ENCODE results near the gene PRPF40B.
"Not testable (repeated sequence)": the region's sequence is repeated elsewhere in the genome, so short reads cannot be mapped to it uniquely, and the experiment has no call there.

The PRPF40B gene

DNA sequence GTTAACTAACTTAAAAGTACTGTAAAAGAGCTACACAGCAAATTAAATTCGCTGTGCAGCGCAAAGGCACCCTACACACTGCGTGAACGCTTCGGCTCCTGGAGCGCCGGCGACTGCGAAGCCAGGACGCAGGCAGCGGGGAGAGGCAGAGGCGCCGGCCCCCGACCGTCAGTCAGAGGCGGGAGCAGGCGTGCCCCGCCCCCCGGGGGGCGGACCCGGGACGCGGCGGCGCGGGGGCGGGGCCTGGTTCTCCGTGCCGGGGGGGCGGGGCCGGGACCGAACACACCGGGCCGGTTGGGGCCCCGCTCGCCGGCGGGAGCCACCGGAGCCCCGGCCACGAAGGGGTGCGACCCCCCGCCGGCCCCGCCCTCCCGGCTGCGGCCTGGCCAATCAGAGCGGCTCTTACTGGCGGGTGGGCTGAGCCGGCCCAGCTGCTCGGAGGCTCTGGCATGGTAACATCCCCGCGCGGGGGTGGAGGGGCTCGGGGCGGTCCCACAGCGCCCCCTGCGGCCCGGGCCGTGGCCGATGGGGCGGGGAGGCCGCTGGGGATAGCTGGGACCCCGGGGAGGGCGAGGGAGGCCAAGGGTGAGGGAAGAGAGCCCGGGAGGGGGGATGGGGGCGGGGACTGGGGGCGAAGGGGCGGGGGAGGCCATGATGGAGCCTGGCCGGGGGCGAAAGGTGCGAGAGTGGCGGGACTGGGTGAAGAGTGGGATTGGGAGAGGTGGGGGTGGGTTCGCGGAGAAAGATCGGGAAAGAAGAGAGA, at the start of gene PRPF40B:
Gene PRPF40B, plus strand, starts transcription at position 420 of the 763 bp plus-strand sequence. Its CDS starts 30 bp downstream, at position 450.
- peak; percentile 80 for DNase-seq (ENCODE audit: low read depth)

DNA sequence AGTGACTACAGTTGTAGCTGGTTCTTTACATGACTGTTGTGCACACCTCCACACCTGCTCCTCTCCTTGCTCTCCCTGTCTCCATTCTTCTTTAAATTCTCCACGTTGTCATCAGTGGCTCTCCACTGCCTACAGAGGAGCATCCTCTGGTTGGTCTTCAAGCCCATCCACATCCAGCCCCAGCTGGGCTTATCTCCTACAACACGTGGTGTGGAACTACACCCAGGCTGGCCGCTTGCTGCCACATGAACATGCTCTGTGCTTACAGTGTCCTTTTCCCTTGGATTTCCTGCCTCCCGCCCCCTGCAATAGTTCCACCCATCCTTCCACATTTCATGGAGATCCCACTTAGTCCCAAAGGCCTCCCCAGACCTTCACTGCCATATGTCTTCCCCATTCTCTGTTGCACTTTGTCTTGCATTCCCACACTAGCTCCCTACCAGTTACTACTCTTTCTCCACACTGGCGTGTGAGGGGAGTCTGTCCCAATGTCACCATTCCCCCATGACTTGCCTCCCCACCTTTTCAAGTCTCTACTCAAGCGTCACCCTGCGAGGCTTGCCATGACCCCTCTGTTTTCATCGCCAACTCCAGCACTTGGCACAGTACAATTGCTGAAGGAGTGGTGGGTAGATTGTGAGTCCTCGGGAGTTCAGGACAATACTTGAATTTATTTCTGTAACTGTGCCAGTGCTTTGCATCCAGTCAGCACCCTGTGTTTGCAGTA, 45.6 kb upstream of the PRPF40B start:
- DNase-seq (ENCODE audit: low read depth): no peak

DNA sequence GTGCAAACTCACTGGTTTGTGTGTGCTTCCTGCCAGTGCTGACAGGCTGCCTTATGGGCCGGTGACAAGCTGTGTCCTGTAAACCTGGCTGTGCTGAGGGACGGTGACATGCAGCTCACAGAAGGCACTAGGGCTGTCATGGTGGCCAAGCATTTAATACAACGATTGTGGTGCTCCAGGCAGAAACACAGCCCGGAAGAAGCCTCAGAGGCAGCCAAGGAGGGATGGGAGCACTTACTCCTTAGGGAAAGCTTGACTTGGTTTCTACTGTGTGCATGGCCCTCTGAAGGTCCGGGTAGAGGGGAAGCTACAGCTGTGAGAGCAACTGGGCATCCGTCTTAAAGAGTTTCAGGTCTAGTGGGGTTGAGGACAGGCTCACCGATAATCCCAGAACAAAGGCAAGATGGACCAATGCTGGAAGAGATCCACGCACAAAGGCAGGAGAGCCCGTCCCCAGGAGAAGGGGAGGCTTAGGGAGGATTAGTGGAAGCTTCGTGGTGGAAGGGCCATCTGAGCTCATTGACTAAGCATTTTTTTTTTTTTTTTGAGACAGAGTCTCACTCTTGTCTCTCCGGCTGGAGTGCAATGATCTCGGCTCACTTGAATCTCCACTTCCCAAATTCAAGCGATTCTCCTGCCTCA, 44.8 kb upstream of the PRPF40B start:
- DNase-seq (ENCODE audit: low read depth): no peak

DNA sequence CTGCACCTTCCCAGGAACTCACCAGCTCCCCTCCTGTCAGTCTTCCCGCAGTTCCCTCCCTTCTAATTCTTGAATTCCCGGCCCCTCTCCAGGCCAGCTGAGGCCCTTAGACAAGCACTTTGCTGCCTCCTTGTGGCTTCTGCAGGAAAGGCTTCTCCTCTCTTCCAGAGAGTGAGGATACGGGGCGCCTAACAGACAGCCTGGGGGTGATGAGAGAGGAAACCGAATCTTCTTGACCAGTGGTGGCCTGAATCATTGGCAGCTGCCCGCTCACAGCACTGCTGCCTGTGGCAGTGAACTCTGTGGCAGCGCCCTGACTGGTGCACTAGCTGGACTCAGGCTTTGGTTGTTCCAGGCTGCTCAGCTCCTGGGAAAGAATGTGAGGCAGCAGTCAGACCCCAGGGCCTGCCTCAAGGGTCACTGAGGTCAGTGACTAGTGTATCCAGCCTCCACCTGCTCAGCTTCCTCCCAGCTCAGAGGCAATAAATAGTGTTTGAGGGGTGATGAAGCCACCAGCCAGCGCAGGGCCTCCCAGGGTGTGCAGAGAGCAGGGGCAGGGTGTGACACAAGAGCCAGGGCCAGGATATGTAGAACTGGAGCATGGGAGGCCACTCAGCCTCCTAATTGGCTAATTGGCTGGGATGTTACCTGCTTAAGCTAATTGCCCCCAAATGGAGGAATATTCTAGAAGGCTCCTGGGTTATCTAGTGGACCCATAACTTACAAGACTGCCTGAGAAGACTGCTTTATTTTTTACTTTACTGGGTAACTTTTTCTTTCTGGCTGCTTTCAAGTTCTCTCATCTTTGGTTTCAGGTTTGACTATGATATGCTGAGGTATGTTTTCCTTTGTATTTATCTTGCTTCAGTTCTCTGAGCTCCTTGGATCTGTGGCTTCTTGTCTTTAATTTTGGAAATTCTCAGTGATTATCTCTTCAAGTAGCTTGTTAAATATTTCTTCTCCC, 42.5 kb upstream of the PRPF40B start:
- peak; percentile 46 for DNase-seq (ENCODE audit: low read depth)

DNA sequence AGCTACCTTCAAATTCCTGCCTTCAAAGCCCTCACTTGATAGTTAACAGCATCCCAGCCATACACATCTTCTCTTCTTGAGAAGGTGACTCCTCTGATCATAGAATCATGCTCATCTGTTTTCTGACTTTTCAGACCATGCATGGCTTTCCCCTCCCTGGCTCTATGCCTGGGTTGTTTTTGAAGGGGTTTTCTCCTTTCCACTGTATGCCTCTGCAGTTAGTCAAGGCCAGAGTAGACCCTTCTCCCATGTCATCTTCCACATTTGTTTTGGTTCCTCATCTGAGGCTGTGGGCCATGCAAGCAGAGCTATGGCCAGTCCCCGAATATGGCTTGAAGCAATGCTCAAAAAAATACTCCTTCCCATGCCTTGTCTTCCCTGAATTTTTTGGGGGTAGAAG, 41.2 kb upstream of the PRPF40B start:
- no peak for DNase-seq (ENCODE audit: low read depth)

DNA sequence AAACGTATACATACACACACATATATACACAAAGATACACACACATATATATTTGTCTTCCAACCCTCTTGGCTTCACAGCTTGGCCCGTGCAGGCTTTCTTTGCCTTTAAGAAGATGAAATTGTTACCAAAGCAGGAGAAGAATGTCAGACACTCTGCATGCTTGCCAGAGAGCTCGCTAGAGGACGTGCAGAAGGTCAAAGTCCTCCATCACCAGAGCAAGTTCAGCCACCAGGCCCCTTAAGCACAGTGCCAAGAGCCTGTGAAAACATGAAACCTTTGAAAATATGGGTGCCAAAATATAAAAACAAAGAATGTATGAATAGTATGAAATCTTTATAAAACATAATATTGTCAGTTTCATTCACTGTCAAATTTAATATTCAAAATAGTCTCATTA, 40.5 kb upstream of the PRPF40B start:
- no peak for DNase-seq (ENCODE audit: low read depth)

DNA sequence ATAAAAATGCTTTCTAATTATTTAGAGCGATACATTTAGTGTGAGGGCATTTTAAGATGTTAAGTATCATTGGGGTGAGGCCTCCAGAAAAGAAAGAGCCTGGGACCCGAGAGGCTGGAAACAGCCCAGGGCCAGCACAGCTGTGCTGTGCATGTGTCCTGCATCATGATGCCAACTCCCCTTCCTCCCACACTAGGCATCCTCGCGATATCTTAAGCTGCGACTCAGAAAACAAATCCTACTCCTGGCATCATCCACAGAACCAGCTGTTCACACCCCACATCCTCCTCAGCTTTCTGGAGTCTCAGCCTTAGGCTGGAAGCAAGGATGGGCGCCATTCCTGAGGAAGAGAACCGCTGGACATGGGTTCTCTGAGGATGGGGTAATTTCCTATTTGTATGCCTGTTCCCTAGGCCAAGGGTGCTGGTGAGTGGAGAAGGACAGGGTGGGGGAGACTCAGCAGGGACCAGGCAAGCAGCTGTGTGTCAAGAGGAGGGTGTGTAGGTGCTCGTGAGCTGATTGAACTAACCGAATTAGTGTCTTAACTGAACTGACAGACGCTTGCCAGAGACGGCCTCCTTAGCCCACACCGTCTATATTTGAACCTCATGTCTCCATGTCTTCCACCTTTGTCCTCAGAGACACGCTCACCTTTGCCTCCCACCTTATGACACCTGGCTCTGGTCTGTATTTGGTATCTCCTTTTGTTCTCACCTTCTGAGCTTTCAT, 39.8 kb upstream of the PRPF40B start:
- no peak for DNase-seq (ENCODE audit: low read depth)

DNA sequence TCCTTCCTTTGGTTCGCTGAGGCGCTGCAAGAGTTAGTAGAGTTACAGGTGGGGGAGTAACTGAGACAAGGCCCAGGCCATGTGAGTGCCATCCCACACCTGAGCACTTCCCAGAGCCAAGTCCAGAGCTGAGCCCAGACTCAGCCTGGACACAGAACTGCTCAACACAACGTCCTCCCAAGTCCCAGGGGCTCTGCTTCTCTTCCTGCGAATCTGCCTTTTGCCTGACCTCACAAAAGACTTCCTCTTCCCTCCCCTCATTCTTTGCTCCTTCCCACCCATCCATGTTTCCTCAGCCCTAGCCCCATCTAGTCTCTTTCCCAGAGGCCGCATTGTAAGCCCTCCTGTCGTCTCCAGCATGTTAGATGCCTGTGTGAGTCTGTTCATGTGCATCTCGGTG, 38.8 kb upstream of the PRPF40B start:
- no peak for DNase-seq (ENCODE audit: low read depth)

DNA sequence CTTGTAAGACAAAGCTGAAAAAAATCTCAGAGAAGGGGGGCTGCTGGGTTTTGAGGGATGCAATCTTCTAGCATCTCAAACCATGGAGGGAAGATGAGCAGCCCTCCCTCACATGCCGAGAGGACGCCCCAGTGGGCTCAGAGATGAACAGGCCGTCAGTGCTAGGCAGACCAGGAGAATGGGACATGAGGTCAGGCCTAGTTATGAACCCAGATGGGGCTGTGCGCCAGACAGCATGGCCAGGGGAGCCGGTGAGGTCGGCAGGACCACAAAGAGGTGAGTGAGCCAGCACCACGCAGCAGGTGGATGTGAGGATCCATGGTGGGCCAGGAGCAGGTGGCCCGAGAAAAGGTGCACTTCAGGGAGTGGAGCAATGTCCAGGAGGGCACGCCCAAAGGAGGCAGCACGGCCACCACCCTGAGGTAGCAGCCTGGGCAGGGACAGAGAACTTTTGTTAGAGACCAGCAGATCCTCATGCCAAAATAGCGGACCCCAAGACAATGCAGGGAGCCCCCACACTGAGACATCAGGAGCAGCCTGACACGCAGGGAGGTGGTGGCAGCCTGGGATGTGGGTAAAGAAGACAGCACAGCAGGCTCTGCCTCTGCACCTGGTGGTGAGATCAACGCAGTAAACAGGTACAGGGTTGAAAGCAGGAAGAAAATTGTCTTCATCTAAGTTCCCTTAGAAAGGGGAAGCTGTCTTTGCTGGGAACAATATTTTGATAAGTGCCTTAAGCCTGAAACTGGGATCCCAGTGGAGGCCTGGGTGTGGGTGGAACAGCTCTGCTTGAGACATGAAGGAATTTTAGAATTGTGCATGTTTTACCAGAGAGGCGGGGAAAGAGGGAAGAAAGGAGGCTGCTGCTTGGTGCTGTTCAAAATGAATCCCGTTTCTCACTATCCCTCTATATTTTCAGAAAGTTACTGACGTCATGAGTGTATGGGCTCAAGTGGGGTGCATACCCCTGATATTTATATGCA, 37.6 kb upstream of the PRPF40B start:
- DNase-seq (ENCODE audit: low read depth): no peak

DNA sequence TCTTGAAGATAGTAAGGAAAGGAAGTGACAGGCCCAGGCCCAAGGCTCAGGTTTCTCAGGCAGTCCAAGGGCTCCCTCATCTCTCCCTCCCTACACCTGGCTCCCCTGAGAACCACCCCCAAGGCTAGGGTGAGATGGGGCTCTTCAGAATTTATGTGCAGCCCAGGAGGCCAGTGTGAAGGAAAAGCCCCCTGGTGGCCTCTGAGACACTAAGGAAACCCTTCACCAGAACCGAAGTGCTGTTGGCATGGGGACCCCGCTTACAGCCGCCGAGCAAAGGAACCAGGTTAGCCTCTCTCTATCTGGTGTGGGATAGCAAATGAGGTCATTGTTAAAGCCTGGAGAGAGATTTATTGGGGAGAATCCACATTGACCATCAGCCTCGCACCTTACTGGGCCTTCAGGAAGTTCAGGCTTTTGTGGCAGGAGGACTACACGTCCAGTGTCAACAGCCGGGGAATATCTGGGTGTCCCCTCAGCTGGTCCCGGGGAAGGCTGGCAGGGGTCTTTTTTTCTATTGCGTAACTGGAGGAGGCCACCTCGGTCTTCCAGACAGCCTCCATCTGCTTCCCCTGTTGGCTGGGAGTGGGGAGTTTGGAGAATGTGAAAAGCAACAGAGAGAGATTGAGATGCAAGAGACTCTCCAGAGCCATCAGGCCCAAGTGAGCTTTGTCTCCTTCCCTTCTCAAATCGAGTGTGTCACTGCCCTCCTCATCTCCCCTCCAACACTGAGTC, 36.0 kb upstream of the PRPF40B start:
- DNase-seq (ENCODE audit: low read depth): no peak

DNA sequence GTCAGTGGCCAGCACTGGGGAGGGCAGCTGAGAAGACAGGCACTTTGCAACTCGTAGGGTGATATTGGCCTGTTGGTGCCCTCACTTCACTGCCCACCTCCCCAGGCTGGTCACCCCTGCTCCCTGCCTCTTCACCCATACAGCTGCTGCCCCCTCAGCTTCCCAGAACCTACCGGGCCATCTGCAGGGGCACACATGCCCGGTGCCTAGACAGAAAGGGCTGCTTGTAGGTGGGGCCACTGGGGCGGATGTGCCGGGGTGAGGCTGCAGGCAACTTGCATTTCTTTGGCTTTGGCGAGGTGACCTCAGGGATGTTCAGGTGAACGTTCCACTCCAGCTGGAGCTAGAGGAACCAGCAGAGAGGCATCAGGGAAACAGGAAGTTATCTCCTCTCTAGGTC, 35.1 kb upstream of the PRPF40B start:
- DNase-seq (ENCODE audit: low read depth): no peak

DNA sequence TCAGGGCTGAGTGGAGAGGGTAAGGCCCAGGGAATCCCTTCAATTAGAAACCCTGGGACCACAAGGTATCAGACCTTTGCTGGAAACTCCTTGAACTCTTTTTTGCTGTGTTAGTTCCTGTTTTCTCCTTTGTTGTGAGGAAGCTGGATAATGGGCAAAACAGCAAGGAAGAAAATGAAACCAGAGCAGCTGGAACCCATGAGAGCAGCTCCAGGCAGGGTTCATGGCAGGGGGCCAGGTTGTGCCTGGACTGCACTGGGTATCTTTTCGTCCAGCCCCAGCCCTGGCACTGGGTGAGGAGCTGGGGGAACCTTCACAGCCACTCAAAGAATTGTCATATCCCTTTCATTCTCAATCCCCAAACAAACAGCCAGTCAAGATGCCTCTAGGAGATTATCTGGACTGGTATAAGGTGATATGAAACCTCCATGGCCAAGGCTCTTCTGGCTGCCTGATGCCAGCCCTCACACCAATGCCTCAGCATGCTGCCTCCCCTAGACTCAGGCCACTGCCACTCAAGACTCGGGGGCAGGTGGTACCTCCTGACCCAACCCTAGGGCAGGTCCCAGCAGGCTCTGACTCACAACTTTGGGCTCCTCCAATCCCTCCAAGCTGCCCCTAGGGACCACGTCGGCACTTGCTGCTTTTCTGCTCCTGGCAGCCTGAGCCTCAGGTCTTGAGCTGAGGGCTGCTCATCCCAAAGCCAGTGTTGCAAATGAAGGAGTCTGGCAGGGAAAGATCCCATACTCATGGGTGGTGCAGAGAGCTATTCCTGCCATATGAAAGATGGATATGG, 34.4 kb upstream of the PRPF40B start:
- DNase-seq (ENCODE audit: low read depth): no peak

DNA sequence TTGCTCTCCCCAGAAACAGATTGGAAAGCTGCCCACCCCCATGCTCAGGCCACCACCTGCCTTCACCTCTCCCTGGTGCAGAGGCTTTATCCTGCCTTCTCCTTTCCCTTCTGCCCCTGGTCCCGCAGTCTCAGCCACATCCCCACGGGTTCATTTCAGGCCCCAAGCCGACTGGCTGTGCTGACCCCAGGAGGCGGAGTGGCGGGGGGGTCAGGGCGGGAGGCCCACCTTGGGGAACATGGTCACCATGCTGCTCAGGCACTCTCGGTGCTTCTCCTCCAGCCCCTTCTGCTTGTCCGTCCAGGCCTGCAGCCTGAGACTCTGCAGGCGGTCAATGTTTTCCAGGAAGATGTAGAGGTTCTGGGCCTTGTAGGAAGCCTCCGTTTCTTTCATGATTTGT, 24.8 kb upstream of the PRPF40B start:
- DNase-seq (ENCODE audit: low read depth): no peak

DNA sequence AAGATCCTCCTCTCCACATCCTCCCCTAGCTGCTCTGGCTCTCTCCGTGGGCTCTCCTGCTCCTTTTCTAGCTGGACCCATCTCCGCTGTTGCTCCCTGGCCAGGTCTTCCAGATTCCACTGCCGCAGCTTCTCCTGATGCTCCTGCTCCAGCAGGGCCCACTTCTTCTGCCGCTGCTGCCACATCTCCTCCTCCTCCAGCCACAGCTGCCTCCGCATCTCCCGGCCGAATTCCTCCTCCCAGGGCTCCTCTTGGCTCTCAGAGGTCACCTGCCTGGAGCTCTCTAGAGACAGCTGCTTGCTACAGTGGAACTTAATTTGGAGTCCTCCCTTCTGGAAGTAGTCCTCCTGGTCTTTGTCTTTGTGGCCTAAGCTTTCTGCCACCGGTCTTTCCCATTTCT, 23.4 kb upstream of the PRPF40B start:
- no peak for DNase-seq (ENCODE audit: low read depth)

DNA sequence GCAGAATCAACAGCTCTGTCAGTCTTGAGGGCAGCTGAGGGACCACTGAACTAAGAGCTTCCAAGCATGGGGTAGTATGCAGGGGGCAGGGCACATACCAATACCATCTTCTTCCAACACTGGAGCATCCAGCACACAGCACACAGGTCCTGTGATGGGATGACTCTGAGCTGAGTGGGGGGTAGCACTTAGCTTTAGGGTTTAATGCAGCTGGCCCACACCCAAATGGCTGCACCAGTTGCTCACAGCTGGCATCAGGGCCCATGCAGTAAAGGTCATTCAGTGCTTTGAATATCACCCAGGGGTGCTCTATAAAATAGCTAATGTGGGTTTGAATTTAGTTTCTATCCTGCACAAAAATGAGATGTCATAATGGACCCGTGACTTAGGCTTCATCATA, 19.6 kb upstream of the PRPF40B start:
- no peak for DNase-seq (ENCODE audit: low read depth)

DNA sequence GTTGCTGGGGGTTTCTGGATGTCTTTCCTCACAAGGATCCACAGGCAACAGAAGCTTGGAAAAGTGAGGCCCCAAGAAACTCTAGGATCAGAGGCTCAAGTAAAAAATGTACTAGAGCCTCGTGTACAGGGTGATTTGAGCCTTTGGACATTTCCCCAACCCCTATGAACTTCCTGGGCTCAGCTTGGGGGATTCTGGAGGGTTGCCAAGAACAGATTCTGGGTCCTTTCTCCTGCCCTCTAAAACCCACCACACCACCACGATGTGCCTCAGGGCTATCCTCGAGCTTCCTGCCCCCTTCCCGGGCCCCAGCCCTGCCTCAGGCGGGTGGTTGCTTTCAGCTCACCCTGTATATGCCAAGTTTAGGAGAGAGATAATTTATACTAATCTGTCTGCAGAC, 18.5 kb upstream of the PRPF40B start:
- no peak for DNase-seq (ENCODE audit: low read depth)

DNA sequence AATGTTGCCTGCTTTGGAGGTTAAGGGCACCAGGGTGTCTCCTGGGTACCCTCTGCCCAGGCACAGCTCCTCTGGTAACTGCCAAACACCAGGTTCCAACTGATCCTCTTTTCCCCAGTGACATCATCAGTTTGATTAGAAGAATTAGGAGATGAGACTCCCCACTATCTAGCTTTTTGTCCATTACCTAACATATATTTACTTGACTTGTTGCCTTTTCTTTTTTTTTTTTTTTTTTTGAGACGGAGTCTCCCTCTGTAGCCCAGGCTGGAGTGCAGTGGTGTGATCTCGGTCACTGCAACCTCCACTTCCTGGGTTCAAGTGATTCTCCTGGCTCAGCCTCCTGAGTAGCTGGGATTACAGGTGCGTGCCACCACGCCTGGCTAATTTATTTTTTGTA, 17.8 kb upstream of the PRPF40B start, which contains the start of gene FAM186B:
Gene FAM186B, minus strand, starts transcription at position 101 of the 400 bp plus-strand sequence. CDS start 162 bp downstream, outside the sequence.
- DNase-seq (ENCODE audit: low read depth): not testable (repeated sequence)

All from activated T-cell treated with anti-CD3 and anti-CD28 coated beads for 1 hour (primary cell).